ENCODE measurements around the gene ARMC2.

The ARMC2 gene

GRCh38 chr6:108904741-108905140 lies 56.5 kb downstream of the ARMC2 start:
- H3K4me3 ChIP-seq (ENCODE audit: low read depth, low read length) = no peak overlapping the region
- DNase-seq (ENCODE audit: low read depth) = peak; percentile 53

GRCh38 chr6:108914235-108915022 lies 66.2 kb downstream of the ARMC2 start:
- no peak for DNase-seq (ENCODE audit: low read depth)
- no peak overlapping the region for H3K4me3 ChIP-seq (ENCODE audit: low read depth, low read length)
- TF ChIP-seq CTCF (IDR thresholded peaks at IDR 0.05; ENCODE audit: low read depth, low read length, missing control alignments) = peak; percentile 69

More at GRCh38 chr6:108904741-108905140, 56.5 kb downstream of the ARMC2 start:
- no peak for TF ChIP-seq CTCF (IDR thresholded peaks at IDR 0.05; ENCODE audit: low read depth, low read length, missing control alignments)

- no peak for TF ChIP-seq CTCF (IDR thresholded peaks at IDR 0.05; ENCODE audit: low read depth, low read length, missing control alignments)
- DNase-seq (ENCODE audit: low read depth) = no peak
- H3K4me3 ChIP-seq (ENCODE audit: low read depth, low read length) = no peak overlapping the region
These were observed 67.0 kb downstream of the ARMC2 start for GRCh38 chr6:108915258-108915657.

GRCh38 chr6:108916026-108916686 lies 67.9 kb downstream of the ARMC2 start:
- no peak for TF ChIP-seq CTCF (IDR thresholded peaks at IDR 0.05; ENCODE audit: low read depth, low read length, missing control alignments)
- DNase-seq (ENCODE audit: low read depth) = no peak
- H3K4me3 ChIP-seq (ENCODE audit: low read depth, low read length) = no peak overlapping the region

GRCh38 chr6:108920751-108921150 lies 72.5 kb downstream of the ARMC2 start:
- TF ChIP-seq CTCF (IDR thresholded peaks at IDR 0.05; ENCODE audit: low read depth, low read length, missing control alignments) = no peak
- no peak overlapping the region for H3K4me3 ChIP-seq (ENCODE audit: low read depth, low read length)
- no peak for DNase-seq (ENCODE audit: low read depth)

GRCh38 chr6:108921547-108922361 lies 73.5 kb downstream of the ARMC2 start:
- DNase-seq (ENCODE audit: low read depth) = no peak
- H3K4me3 ChIP-seq (ENCODE audit: low read depth, low read length) = no peak overlapping the region
- TF ChIP-seq CTCF (IDR thresholded peaks at IDR 0.05; ENCODE audit: low read depth, low read length, missing control alignments) = no peak
